DMS 273 treated with DMSO at 0.1 percent for 48 hours (cell line): Measurements from ENCODE around the gene GRIN2A.

Experiments
- DNase-seq: peaks from one replicate; lab custom pipeline; 2025; lab: John Stamatoyannopoulos, UW

The GRIN2A gene

DNA sequence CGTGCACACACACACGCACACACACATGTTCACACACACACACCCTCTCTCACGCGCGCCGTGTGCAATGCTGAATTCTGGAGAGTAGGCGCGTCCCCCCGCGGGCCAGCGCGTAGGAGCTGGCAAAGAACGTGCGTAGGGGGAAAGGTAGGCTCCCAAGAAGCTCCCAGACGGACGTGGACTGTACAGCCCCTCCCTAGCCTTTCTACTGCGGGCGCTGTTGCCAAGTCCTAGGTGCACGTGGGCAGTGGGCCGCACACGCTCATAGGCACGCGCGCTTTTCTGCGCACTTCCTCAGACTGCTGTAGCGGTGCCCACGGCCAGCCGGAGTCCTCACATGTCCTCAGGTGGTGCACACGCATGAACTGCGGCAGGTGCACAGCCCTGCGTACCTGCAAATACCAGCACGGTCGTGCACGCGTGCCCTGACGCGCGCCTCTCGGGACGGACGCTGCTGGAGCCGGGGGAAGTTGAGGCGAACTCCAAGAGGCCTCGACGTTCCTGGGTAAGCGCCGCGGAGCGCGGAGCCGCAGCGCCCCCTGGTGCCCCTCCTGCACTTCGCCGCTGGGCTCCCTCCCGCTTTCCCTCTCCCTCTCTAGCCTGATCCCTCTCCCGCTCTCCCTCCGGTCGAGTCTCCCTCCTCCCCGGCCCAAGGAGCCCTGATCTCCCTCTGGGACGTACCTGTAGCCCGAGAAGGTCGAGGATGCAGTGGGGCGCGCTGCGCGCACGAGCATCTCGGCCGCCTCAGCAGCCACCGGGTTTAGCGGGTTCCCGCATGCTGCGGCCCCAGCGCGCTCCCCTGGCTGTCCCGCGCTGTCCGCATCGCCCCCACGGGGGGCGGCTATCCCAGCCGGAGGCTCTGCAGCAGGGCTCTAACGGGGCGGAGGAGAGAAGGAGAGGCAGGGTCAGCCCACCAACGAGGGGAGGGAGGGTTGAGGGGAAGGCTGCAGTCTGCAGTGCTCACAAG lies 749 bp downstream of the GRIN2A start:
- DNase-seq = peak; percentile 5

DNA sequence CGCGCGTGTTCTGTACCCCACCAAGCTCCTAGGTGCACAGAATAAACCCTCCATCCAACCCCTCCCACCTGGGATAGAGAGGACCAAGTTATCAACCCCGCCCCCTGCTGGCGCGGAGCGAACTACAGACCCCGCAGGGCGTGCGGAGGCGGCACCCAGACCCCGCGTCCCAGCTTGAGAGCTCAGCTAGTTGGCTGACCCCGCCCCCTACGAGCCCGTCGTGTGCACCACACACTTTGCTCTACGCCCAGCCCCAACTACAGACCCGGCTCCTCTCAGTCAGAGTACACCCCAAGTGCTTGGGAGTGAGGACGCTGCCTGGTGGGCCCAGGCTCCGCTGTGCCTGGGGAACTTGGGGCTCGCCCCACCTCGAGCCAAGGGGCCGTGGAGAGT lies 1.5 kb downstream of the GRIN2A start:
- DNase-seq = no peak

DNA sequence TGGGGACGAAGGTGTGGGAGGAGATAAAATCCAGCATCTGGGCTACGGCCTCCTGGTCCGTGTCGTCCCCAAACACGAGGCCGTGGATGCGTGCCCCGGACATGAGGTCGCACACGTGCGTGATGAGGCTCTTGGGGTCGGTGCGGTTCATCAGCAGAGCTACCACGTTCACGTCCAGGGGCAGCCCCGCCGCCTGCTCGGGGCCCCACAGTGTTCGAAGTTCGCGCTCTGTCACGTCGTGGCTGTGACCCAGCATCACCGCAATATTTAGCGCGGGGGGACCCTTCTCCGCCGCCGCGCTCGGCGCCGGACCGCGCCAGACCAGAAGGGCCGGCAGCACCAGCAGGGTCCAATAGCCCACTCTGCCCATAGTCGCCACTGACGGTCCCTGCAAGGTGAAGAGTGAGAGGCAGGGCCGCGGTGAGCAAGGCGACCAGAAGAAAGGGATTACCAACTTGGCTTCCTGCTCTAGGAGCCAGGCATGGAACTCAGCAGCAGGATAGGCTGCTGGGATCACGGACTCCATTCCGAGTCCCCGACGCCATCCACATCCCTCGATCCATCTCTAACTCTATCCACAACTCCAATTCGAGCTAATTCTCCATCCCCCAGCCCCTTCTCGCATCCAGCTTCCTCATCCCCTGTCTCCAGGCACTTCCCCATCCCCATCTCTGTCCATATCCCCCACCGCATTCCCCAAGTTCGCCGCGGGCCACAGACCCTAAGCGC lies 2.0 kb downstream of the GRIN2A start:
- no peak for DNase-seq

- no peak for DNase-seq
Measured at GRCh38 chr16:10178526-10178925, 3.7 kb downstream of the GRIN2A start.

- no peak for DNase-seq
Measured at GRCh38 chr16:10178080-10178479, 4.1 kb downstream of the GRIN2A start.

- no peak for DNase-seq
Measured at GRCh38 chr16:10172848-10173655, 9.2 kb downstream of the GRIN2A start.

GRCh38 chr16:10171221-10171620 lies 11.0 kb downstream of the GRIN2A start:
- DNase-seq = no peak

DNA sequence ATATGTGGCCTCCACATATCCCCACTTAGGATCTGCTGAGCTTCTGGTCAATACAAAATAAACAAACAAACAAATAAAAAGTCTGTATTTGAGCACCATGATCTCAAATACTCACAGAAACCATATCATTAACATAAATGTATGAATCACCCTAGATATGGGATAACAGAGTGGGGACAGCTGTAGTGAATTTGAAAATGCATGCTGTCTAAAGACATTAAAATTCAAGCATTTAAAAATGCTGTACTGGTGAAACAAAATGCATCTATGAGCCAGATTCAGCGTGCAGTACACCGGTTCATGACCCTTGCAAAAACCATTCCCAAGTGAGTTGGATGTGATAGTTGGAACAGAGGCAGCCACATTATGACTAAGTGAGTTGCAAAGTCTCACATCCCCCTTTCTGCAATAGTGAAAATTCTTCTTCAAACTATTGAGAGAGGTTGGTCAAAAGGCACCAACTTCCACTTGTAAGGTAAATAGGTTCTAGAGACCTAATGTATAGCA lies 12.3 kb downstream of the GRIN2A start:
- DNase-seq = no peak

- no peak for DNase-seq
Measured at GRCh38 chr16:10169031-10169430, 13.2 kb downstream of the GRIN2A start.

GRCh38 chr16:10168258-10168657 lies 14.0 kb downstream of the GRIN2A start:
- no peak for DNase-seq

GRCh38 chr16:10165643-10166042 lies 16.6 kb downstream of the GRIN2A start:
- DNase-seq = no peak

DNA sequence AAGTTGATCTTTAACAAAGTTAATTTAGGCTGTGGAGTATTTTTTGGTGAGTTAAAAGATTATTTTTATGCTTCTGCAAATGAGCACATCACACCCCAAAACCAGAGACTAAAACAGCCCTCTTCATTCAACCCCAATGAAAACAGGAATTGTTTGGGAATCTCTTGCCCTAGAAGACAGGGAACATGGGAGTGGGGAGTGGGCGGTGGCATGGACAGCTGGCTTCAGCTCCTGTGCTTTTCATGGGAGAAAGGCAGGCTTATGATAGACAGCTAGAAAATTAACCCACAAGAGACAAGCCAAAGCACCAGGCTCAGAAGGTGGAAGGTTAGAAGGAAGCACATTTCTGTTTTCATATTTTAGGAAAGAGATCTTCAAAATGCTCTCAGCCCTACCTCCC lies 19.2 kb downstream of the GRIN2A start:
- no peak for DNase-seq

DNA sequence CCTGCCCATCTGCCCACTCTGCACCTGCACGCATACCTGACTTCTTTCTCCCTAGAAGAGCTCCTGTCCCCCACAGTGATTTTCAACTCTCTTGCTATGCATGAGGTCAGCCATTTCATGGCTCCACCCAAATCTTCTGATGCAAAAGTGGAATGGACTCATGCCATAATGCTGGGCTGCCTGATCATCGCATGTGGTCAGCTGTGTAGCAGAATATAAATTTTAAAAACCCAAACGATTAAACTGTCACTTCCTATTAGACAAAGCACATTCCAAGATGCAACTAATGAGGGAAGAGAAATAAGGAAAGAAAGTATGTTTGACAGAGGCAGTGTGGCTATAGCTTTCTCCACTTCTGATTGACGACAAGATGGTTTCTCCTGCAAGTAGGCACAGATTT lies 26.1 kb downstream of the GRIN2A start:
- no peak for DNase-seq

DNA sequence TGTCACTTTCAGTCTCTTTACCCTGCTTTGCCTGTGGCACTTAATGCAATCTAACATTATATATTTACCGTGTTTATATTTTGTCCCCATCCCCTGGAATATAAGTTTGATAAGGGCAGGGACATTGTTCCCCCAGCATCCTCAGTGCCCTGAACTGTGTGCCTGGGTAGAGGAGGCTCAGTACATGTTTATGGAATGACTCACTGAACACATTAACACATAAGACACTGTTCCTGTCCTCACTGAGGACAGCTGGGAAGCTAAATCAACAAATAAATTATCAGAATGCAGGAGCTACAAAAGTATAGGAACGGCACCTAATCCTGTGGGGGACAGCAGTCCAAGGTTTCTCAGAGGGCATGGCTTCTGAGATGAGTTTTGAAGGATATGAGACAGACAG lies 27.8 kb downstream of the GRIN2A start:
- DNase-seq = no peak

DNA sequence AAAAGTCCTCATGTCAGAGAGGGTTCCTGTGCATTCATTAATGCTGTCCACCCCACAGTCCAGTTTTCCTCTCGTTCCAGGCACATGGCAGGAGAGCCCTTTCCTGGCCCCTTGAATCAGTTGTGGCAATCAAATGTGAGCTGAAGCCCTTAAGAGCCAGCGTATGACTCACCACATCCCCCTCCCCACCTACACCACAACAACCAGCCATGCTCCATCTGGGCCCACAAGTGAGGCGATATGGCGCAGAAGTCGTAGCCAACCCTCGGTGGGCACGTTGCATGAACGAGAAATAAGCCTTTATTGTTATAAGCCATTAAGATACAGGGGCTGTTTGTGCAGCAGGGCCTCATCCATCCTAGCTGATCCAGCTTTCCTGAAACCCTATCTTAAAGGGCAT lies 28.2 kb downstream of the GRIN2A start:
- DNase-seq = no peak

DNA sequence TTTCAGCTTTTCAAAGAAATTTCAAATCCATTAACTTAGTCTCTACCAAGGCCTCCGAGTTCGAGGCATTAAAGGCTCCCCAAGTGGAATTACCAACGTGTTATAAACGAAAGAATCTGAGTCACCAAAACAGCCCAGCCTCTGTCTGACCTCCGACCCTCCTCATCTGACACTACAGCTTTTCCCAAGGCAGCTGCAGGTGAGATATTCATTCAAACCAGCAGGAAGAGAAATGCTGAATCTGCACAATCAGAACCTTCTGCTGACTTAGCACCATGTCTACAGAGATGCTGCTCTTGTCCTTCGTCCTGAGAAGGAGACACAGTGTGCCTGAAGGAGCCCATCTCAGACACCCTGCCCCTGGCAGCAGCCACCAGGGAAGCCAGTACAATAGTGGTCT lies 30.5 kb downstream of the GRIN2A start:
- DNase-seq = no peak

DNA sequence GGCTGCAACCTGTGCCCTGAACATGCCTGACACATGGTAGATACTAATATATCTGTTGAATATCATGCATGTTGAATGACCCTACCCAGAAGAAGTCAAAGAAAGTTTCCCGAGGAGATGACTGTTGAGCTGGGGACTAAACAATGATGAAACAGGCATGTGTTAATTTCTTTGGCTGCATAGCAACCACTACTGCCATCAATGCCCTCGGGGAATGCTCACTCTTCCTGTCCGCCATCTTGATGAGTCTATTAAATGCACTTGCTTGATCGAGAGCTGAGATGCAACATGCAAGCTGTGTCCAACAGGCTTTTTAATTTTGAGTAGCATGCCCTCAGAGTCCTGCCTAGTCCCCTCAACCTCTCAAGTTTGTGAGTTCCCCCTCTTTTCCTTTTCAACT lies 31.3 kb downstream of the GRIN2A start:
- no peak for DNase-seq

DNA sequence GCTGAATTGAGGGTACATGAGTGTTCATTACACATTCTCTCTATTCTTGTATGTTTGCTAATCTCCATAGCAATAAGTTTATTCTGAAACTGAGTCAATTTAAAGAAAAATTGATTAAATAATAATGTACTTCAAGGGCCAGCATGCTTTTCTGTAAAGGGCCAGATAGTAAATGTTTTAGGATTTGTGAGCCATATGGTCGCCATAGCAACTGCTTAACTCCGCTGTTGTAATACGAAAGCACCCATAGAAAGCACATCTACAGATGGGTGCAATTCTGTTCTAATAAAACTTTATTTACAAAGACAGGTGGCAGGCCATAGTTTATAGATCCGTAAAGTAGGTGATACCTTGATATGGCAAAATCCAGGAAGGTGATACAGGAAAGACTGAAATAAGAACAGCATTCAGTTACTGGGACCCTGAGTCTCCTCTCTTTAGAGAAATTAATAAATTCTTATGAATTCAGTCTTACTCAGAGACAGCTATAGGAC lies 36.6 kb downstream of the GRIN2A start:
- no peak for DNase-seq

DNA sequence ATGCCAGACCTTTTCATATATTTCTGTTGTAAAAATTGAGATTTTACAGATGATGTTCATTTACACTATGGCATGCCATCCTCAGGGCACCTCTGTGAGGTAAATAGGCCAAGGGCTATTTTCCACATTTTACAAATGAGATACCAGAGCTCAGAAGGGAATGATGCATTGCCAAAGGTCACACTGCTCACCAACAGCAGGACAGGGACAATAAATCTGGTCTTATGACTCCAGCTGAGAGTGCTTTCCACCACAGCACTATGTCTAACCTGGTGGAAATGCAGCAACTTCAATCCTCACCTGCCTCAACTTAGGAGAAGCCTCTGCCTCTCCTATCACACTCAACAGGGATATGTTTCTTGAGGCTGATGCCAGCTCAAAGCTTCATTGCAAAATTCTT lies 40.6 kb downstream of the GRIN2A start:
- DNase-seq = no peak

- no peak for DNase-seq
Measured at GRCh38 chr16:10138881-10139280, 43.3 kb downstream of the GRIN2A start.

GRCh38 chr16:10137341-10137740 lies 44.9 kb downstream of the GRIN2A start:
- no peak for DNase-seq

- no peak for DNase-seq
Measured at GRCh38 chr16:10136916-10137315, 45.3 kb downstream of the GRIN2A start.
